Activated CD4-positive, alpha-beta T cell treated with anti-CD3 and anti-CD28 coated beads, Interleukin-2, Interleukin-6, amounts not matched to agents 100 ng/mL and 50 ng/mL, durations not matched to agents 16 hours and 8 hours (primary cell): Measurements from ENCODE around the gene EIF2AK2.

ENCODE experiments used
- DNase-seq: peaks from one replicate; pipeline ENCODE4 v3.0.0-alpha.2; 2020

Gene EIF2AK2

DNA sequence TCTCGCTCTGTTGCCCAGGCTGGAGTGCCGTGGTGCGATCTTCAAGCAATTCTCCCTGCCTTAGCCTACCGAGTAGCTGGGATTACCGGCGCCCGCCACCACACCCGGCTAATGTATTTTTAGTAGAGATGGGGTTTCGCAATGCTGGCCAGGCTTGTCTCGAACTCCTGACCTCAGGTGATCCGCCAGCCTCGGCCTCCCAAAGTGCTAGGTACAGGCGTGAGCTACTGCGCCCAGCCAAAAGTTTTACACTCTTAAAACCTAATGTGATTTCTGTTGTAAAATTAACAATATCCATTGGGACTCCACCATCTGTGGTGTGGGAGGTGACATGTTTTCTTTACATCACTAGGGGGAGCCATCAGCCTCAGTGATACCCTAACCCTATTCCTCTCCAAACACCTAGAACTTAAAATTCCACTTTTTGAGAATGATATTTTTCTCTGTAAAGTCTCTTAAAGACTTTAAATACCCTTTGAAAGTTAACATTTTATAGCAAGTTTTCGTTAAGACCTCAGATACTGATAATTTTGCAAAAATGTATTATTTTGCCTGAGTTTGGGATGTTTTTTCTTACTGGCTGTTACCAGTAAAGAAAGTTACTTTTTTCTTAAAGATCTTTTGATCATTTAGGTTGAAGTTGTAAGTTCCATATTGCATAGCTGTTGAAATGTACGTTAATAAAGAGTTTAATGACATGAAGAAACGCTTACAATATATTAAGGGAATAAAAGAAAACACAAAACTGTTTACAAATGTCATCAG, 11.6 kb upstream of the EIF2AK2 start:
- peak; percentile 56 for DNase-seq

DNA sequence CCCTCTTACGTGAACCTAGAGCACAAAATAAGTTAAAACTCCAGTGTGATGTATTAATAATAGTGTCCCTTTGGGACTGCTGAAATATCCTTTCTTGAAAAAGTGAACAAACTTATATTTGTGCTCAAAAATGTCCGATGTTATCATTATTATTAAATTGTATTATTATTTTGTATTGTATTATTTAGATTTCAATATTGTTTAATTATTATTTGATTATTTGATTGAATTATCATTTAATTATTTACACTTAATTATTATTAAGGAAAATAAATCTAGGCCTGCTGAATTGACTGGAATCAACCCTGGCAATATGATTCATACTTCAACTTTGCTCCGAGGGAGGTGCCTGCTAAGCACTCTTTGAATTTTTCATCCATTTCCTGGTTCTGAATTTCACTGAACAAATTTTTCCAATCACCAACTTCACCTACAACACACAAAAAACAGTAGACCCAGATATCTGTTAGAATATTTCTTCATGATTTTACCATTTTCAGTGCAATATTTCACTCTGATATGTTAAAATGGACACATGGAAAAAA, 10.9 kb upstream of the EIF2AK2 start:
- no peak for DNase-seq

DNA sequence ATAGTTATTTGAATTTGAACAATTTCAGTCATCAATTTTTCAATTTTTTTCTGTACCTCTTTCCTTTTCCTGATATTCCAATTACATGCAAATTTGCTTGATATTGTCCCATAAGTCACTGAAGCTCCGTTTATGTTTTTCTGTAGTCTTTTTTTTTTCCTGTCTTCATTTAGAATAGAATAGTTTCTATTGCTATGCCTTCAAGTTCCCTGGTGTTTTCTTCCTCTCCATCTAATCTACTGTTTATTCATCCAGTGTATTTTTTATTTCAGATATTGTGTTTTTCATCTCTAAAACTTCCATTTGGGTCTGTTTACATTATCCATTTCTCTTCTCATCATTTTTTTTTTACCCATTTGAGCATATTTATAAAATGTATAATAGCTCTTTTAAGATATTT, 8.0 kb upstream of the EIF2AK2 start:
- DNase-seq = no peak

DNA sequence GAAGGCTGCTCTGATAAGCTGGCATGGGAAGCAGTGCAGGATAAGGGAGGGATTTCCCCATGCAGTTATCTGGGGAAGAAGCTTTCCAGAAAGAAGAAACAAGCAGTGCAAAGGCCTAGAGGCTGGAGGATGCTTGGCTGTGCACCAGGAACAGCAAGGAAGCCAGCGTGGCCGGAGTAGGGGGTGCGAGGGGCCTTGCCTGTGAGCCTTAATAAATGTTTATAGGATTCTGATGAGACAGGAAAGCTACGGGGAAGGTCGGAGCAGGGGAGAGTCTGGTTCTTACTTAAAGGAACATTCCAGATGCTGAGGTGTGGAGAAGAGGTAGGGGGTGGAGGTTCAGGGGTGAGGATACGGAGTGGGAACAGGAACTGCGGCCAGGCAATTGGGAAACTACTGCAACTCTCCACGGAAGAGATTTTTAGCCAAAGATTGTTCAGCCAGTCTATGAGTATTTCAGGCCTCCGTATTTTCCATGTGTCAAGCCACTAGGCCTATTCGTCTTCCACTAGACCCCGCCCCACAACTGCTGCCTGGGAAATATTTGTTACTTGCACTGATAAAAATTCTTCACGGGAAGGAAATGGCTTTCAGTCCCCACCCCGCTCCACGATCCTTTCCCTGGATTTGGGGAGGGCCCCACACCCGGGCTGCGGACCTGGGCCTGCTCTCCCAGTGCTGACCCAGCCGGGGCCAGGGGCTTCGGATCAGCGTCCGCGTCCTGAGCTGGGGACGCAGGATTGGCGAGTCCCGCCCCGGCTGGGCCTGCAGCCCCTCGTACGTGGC, 516 bp downstream of the EIF2AK2 start:
- peak; percentile 31 for DNase-seq

DNA sequence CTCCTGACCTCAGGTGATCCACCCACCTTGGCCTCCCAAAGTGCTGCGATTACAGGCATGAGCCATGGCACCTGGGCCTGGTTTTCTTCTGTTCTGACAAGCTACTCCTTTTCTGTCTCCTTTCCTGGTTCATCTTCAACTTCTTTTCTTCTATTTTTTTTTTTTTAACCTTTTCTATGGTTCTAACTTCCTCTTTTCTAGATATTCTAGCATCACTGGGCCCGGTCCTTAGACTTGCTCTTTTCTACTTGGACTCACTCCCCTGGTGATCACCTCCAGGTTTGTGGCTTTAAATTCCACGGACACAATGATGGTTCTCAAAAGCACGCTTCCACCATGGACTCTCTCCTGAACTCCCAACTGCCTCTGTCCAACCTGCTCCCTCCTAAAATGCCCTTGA, 2.0 kb downstream of the EIF2AK2 start:
- DNase-seq = no peak

DNA sequence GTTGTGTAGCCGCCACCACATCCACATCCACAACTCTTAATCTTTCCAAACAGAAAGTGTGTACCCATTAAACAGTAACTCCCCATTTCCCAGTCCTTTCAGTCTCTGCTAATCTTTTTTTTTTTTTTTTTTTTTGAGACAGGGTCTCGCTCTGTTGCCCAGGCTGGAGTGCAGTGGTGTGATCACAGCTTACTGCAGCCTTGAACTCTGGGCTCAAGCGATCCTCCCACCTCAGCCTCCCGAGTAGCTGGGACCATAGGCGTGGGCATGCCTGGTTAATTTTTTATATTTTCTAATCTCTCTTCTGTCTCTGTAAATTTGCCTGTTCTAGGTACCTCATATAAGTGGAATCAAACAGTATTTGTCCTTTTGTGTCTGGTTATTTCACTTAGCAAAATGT, 3.6 kb downstream of the EIF2AK2 start:
- no peak for DNase-seq

DNA sequence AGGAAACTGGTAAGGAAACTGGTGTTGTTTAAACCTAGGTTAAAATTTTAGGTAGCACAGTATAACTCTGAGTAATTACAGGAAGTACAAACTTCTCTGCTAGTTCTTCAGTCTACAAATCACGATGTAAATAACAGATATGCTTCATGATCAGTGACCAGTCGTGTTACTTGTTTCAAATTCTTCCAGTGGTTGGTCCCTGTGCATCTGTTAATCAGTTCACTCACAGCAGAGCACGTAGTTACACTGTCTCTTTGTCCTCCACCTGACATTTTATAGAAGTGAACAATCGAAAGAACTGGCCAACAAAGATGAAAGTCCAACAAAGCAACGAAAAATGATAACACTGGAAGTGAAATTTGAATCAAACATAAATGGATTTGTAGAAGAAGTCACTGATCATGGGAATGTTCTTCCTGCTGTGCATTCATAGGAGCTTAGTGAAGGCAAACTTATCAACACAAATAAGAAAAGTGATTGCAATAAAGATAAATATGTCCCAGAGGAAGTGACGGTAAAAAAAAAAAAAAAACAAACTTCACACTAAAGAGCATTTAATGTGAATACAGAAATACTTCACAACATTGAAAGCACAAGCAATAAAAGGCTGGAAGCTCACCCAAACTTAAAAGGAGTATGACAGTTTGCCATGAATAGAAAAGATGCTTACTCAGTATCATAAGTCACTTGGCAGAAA, 7.0 kb downstream of the EIF2AK2 start:
- peak; percentile 44 for DNase-seq

DNA sequence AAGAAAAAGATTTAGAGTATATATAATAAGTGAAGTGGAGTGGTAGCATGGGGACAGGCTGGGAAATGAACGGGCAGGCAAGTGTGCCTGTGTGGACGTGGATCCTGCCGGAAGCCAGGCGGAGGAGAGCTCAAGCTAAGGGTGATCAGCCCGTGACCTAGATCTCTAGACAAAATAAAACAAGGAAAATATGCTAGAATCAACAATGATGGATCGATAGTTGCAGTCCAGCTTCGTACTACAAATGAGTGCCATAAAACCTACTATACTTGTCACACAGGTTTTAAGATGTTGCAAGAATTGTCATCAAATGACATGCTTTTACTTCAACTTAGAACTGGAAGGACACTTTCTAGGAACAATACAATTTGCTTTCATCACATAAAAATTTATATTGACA, 8.5 kb downstream of the EIF2AK2 start:
- DNase-seq = no peak

DNA sequence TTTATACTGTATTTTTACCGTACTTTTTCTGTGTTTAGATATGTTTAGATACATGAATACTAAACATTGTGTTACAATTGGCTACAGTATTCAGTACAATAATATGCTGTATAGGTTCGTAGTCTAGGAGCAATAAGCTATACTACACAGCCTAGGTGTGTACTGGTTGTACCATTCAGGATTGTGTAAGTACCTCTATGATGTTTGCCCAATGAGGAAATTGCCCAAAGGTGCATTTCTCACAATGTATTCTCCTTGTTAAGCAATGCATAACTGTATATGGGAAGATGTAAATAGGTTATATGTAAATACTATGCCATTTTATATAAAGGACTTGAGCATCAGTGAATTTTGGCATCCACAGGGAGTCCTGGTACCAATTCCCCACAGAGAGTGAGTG, 10.7 kb downstream of the EIF2AK2 start:
- no peak for DNase-seq

DNA sequence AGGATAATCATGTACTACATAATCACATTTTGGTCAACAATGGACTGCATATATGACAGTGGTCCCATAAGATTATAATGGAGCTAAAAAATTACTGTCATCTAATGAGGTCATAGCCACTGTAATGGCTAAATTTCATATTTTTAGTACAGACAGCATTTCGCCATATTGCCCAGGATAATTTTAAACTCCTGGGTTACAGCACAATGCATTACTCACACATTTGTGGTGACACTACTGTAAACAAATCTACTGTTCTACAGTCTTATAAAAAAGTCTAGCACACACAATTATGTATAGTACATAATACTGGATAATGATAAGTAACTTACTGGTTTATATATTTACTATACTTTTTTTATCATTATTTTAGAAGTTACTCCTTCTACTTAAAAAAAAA, 12.8 kb downstream of the EIF2AK2 start:
- no peak for DNase-seq

DNA sequence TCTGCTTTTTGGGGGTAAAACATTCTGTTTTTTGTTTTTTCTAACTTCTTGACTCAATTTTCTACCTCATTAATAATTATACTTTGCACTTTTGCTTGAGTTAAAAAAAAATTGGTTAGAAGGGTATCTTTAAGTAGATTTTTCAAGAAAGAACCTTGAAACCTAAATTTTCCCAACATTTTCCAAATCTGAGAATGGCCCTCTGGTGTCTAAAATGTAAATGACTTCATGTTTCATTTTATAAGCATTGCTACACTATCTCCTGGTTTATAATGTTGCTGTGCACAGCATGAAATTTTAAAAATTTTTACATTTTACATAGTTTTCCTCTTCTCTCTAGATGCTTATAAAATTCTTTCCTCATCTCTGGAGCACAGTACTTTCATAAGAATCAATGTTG, 14.2 kb downstream of the EIF2AK2 start:
- no peak for DNase-seq

DNA sequence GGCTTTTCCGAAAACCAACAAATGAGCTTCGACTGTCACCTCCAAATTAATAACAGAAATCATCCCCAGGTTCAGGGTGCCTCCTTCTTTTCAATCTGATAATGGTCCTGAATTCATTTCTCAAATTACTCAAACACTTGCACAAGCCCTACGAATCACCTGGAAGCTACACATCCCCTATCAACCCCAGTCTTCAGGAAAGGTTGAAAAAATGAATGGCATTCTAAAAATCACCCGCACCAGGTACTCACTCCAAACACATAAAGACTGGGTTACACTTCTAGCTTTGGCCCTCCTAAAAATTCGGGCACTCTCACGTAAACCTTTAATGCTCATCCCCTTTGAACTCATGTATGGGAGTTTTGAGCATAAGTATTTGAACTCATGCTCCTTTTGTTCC, 23.9 kb downstream of the EIF2AK2 start:
- no peak for DNase-seq

DNA sequence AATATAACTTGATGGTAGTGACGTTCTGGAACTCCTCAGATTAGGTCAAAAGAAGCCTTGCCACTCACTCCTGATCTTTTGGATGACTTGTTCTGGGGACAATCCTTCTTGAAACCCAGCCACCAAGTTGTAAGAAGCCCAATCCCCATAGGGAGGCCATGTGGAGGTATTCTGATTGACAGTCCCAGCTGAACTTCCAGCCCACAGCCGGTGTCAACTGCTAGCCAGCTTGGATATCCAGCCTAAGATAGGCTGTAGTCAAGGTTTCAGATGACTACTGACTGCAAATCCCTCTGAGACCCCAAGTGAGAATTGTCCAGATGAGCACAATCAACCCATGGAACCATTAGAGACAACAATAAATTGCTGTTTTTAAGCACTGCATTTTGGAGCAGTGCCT, 31.4 kb downstream of the EIF2AK2 start:
- DNase-seq = no peak

DNA sequence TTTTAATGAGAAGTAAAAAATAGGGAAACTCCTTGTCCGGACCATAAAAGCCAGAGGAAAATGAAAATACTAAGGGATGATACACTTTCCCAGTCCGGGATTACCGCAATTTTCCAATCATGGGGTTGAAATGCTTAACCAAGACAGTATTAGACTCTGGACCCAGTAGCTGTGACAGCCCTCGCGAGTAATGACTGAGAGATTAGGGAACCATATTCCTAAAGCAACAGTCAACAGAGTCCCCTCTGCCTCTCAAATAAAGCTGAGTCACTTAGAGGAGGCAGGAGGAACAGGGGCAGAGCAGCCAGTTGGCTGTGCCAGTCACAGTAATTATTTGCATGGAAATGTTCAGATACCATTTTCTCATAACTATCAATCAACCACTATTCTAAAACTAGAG, 37.6 kb downstream of the EIF2AK2 start:
- no peak for DNase-seq

DNA sequence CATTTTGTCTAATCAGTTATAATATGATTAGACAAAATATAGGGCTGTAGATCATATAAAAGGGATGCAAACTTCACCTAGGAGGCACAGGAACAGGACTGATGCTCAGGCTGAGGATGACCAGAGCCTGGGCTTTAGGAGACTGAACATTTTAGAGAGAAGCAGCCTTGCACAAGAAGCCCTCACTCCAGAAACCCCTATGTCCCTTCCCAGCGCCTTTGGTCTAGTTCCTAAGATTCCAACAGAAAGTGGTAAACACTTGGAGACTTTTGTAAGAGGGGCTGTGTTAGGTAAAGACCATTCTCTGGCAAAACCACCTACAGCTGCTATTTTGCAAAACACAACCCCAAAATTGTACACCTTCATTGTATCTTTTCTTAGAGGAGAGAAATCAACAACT, 39.2 kb downstream of the EIF2AK2 start:
- no peak for DNase-seq

DNA sequence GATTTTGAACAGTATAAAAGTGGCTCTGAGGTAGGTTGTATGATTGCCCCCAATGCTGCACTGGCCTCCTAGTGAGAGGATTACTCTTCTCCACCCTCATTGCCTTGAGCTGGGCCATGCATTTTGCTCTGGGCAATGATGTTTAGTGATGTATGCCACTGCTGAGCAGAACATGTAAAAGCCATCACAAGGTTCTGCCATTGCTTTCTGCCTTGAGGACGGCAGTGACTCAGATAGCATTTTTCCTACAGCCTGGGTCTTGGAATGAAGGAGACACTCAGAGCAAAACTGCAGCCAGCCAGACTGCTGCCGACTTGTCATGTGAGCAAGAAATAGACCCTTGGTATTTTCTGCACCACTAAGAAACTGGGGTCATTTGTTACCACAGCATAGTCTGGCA, 44.8 kb downstream of the EIF2AK2 start:
- DNase-seq = no peak

DNA sequence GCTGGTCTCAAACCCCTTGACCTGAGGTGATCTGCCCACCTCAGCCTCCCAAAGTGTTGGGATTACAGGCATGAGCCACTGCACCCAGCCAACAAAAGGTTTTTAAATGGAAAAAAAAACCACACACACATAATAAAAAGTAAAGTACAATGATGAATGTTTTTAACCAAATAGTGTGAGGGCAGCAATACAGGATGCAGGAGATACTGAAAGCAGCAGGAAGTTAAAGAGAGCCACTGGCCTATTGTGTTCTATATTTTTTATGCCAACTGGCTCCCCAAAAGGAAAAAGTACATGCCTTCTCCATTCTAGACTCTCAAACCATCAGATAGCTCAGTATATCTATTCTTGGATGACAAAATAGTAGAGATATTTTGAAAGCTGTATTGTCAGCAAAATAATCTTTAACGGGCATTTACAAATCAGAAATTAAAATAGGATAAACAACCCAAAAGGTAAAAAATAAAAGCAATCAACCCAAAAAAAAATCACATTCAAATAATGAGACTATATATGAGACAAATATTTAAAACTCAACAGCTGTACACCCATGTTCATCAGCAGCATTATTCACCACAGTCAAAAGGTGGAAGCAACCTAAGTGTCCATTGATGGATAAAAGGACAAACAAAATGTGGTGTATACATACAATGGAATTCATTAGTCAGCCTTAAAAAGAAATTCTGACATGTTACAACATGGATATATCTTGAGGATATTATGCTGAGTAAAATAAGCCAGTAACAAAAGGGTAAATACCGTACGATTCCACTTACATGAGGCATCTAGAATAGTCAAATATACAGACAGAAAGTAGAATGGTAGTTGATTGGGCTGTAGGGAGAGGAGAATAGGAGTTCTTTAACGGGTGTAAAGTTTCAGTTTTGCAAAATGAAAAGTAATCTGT, 46.2 kb downstream of the EIF2AK2 start:
- DNase-seq = no peak

DNA sequence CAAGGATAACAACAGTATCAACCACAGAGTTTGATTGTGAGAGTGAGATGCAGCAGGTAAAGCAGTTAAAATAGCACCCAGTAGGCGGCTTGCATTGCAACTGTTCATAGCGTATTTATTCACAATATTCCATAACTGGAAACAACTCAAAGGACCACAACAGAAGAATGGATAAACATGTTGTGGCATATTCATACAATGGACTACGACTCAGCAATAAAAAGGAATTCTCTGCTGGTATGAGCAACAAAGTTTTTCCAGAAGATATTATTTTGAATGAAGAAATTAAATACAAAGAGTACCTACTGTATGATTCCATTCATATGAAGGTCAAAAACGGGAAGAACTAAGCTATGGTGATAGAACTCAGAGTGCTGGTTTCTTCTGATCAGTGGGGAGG, 47.3 kb downstream of the EIF2AK2 start:
- DNase-seq = no peak

DNA sequence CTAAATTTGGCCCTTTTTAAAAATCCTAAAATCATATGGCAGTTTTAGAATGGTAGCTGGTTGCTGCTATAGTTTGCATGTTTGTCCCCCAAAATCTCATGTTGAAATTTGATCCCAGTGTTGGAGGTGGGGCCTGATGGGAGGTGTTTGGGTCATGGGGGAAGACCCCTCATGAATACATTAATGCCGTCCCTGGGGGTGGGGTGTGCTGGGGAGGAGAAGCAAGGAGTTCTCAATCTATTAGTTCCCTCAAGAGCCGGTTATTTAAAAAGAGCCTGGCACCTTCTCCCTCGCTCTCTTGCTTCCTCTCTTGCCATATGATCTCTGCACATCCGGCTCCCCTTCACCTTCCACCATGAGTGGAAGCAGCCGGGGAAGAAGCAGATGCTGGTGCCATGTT, 51.6 kb downstream of the EIF2AK2 start:
- no peak for DNase-seq

DNA sequence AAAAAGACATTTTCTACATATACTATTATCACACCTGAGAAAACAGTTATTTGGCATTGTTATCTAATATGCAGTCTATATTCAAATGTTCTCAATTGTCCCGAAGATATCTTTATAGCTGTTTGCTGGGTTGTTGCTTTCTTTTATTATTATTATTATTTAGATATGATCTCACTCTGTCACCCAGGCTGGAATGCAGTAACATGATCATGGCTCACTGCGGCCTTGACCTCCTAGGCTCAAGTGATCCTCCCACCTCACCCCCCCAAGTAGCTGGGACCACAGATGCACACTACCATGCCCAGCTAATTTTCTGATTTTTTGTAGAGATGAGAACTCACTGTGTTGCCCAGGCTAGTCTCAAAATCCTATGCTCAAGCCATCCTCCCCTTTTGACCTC, 52.6 kb downstream of the EIF2AK2 start:
- DNase-seq = no peak

DNA sequence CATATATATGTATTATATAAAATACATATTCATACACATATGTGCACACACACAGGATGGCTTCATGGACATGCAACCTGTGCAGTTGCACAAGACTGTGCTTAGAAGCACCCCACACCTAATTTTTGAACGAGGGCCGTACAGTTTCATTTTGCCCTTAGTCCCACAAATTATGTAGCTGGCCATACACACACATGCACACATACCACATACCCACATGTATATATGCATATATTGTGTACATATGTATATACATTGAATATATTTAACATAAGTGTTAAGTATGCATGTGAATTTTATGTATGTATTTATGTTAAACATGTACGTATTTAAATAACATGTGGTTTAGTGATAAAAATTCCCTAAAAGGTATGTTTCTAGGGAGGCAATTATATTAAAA, 54.2 kb downstream of the EIF2AK2 start:
- no peak for DNase-seq

DNA sequence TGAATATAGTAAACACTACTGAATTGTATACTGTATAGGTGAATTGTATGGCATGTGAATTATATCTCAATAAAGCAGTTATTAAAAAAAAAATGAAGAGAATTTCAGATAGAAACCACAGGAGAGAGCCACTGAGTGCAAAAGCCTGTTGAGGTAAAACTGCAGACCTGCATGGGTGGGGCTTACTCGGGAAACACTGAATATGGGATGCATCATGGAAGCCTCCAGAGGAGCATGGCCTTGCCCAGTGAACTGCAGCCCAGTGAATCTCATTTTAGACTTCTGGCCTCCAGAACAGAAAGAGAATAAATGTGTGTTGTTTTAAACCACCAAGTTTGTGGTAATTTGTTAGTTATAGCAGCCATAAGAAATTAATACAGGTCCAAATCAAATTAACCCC, 56.7 kb downstream of the EIF2AK2 start:
- DNase-seq = no peak
